PC-9 (cell line): ENCODE results near the gene EXOC4.

Source experiments
- CTCF ChIP-seq: fragments of 200-600 bp; sonication (generic); conservative IDR thresholded peaks from 2 replicates; pipeline ENCODE4 v1.6.1; 2017; ENCODE audit warnings: mixed run types, antibody characterized with exemption, mild to moderate bottlenecking, moderate library complexity
- EZH2 ChIP-seq: fragments of 200-600 bp; sonication (generic); IDR thresholded peaks from 2 replicates; pipeline ENCODE4 v1.8.0; 2017; ENCODE audit warnings: antibody characterized with exemption, low read depth

GRCh38 chr7:133530682-133531081 is 277.8 kb downstream of the EXOC4 start:
- TF ChIP-seq CTCF (no peak), EZH2 (no peak)
